GM19468 (cell line): ENCODE measurements around the gene GOLGA8N.
"Not testable (repeated sequence)": the region's sequence is repeated elsewhere in the genome, so short reads cannot be mapped to it uniquely, and the experiment has no call there.

ENCODE experiments used
- ATAC-seq: cut with Tn5 transposase; IDR thresholded peaks from one replicate; pipeline ENCODE4 v1.9.1; 2021; ENCODE audit warnings: mild to moderate bottlenecking, moderate library complexity, moderate number of reproducible peaks; ENCODE audit not compliant: unreplicated experiment; ENCODE audit errors: extremely low read depth

GOLGA8N gene

DNA sequence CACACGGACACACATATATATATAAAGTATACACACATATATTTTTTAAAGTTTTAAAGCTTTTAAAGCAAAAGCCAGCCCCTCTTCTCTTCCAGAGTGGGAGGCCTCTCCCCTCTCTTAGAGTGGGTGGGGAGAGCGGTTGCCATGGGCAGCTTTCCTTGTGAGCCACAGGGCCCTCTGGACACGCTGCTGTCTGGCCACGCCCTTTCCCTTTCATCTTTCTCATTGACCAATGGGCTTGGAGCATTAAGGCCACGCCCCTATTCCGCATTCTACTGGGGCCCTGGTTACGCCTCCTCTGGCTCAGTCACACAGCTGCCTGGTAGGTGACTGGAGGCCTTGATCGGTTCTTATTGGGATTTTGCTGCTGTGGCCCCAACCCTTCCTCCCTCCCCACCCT is at the start of gene GOLGA8N:
Gene GOLGA8N (plus strand): TSS at position 306 of the 400 bp plus-strand sequence.
- not testable (repeated sequence) for ATAC-seq

DNA sequence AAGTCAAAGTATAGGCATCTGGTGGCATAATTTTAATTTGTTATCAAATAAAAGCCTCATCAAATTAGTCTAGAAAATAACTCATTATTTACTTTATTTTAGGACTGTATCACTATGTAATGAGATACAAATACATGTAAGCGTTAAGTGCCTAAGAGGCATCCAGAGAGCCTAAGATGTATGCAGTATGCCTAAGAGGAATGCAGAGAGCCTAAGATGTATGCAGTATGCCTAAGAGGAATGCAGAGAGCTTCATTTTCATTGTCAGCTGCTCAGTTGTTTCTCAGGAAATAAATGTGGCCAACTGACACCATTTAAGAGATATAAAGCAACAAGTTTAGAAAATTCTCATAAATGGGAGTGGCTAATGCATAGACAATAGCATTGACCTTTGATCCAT is 49.8 kb upstream of the GOLGA8N start:
- not testable (repeated sequence) for ATAC-seq

DNA sequence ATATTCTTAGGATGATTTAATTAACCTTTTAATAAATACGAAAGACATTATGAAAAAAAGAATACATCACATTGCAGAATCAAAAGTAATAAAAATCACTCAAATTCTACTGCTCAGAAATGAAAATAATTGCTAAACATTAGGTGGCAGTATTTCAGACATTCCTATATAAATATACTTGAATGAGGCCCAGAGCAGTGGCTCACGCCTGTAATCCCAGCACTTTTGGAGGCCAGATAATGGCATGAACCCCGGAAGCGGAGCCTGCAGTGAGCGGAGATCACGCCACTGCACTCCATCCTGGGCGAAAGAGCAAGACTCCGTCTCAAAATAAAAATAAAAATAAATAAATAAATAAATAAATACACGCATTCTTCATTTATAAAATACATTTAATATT is 48.1 kb upstream of the GOLGA8N start:
- ATAC-seq: not testable (repeated sequence)

DNA sequence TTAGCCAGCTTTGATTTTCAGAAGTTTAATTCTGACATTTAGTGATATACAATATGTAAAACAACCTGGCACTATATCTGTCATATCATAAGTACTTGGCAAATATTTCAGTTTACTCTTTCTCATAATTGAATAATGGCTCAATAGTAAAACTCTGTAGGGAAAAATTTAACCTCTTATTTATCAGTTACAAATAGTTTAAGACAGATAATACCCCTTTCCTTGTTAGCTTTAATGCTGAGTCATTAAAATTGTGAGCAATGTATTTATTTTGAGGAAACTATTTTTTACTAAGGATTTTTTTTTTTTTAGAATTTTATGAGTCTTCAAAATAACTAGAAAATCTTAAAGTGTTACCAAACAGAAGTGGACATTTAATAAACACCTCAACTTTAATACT is 38.7 kb upstream of the GOLGA8N start:
- not testable (repeated sequence) for ATAC-seq

DNA sequence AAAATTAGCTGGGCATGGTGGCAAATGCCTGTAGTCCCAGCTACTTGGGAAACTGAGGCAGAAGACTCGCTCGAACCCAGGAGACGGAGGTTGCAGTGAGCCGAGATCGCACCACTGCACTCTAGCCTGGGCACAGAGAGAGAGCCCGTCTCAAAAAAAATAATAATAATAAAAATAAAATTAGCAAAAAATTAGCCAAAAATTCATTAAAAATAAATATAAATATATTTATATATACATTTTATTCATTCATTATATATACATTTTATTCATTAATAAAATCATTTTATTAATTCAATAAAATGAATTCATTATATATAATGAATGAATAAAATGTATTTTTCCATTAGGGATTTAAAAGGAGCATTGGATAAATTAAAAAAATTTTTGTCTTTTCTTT is 31.1 kb upstream of the GOLGA8N start:
- ATAC-seq: not testable (repeated sequence)

DNA sequence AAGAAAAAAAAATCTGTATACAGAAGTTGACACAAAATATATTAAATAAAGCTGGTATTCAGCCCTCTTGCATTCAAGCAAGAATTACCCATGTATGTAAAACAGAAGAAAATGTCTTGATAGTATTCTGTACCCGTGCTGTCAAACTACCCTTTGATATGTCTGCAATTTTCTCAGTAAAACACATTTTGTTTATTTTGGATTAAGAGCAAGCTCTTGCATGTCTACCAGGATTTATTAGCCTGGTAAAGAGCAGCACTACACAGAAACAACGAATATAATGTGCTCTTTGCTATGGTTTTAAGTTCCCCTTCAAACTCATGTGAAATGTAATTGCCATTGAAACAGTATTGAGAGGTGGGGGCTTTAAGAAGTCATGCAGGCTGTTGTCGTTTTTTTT is 24.3 kb upstream of the GOLGA8N start:
- ATAC-seq: not testable (repeated sequence)

DNA sequence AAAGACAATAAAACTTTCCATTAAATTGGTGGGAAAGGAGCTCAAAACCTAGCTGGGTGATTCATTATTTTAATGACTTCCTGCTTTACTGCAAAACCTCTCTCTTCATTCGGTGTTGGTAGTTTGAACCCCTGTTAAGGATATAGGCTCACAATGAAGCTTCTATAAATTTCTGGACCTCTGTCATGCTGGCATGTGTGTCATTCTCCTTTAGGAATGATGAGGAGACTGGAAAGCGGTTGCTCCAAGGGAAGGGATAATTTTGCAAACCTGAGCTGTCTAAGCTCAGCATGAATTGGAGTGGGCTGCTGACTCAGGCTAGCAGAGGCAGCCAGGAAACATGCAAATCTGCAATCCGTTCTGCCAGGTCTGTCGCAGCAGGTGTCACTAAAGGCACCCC is 14.8 kb upstream of the GOLGA8N start:
- not testable (repeated sequence) for ATAC-seq

DNA sequence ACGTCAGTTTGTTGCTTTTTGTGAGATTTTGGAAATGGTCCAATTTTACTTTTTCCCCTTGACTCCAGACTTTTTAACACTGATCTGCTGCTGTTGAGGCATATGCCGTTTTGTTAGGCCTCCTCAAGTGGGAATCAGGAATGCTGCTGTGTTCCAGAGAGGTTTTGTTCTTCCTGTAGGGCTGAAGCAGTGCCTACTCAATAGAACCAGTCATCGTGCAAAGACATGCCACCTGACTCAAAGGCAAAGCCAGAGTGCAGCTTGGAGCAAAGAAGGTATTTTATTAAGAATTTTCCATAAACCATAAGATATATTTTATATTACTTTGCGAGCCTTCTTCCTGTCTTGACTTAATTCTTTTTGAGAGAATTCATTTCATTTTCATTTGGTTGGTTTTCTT is 7.4 kb upstream of the GOLGA8N start:
- not testable (repeated sequence) for ATAC-seq

DNA sequence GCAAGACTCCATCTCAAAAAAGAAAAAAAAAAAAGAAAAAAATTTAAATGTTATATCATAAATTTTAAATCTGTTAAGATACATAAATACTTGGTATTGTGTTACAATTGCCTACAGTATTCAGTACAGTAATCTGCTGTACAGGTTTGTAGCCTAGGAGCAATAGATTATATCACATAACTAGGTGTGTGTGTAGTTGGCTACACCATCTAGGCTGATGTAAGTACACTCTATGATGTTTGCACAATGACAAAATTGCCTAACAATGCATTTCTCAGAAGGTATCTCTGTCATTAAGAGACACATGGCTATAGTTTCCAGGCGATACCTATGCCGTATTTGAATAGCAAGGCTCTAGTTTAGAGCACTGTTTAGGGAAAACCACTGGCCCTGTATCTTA is 16.3 kb downstream of the GOLGA8N start:
- not testable (repeated sequence) for ATAC-seq

DNA sequence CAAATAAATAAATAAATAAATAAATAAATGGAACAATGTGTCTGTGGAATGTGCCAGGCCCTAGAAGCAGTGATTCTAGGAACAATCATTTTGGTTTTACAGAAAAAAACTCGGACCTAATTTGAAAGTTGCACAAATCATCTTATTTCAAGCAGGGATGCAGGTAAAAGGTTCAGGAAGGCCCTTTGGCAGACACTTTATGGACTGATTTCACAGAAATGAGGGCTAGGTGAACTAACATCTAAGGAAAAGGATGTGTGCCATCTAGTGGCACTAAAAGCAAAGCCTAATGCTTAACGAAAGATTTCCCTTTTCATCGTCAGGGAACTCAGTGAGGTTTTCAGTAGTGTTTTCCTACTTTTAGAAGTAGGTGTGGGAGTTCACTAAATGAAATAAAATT is 17.5 kb downstream of the GOLGA8N start:
- ATAC-seq: not testable (repeated sequence)

DNA sequence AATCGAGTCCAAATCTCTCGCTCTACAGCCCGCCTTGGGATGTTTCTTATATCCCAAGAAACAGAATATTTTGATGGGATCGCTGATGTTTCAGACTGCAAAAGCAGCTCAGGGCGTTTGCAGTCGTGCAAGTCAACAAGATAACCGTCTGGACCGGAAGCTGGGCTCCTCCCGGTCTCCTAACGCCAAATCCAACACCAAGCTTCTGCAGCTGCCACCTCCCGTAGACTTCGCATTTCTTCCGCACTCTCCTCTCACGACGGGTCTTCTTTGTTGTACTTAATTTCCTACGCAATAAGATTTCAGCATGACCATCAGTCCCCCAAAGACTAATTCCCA is 21.4 kb downstream of the GOLGA8N start:
- not testable (repeated sequence) for ATAC-seq

DNA sequence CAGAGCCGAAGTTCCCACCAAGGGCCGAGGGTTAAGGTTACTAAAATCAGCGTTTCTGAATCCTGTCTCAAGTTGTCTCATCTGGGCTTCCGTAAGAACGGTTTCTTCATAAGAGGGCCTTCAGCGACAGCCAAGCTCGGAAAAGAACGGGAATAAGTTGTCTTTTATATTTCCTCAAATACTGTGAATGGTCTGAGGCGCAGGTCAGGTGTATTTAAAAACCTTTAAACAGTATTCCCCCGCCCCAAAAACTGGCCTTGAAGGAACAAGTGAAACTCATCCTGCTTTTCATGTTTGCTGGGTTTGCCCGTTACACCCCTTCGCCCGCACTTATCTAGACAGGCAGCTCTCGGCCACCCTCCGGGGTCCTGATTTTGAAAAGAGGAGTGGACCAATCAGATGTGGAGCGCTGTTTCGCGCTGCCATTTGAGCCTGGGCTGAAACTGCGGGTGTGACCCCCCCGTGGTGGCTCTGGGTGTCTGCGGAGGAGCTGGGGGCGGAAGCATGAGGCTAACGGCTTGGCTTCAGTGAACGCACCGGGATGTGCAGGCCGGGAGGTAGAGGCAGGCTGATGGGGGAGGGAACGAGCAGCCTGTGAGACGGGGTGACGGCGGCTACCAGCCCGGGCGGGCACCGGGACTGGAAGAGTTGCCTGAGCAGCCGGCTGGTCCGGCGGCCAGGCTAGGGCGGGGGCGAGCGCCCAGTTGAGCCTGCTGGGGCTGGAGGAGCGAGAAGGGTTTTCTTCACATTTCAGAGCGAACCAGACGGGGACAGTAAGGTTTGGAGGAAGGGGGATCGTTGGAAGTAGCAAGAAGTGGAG is 22.0 kb downstream of the GOLGA8N start, which contains the start of gene ARHGAP11A:
Gene ARHGAP11A (plus strand): TSS at position 454 of the 820 bp plus-strand sequence. CDS start 708 bp downstream, outside the sequence.
- peak; percentile 16 for ATAC-seq

DNA sequence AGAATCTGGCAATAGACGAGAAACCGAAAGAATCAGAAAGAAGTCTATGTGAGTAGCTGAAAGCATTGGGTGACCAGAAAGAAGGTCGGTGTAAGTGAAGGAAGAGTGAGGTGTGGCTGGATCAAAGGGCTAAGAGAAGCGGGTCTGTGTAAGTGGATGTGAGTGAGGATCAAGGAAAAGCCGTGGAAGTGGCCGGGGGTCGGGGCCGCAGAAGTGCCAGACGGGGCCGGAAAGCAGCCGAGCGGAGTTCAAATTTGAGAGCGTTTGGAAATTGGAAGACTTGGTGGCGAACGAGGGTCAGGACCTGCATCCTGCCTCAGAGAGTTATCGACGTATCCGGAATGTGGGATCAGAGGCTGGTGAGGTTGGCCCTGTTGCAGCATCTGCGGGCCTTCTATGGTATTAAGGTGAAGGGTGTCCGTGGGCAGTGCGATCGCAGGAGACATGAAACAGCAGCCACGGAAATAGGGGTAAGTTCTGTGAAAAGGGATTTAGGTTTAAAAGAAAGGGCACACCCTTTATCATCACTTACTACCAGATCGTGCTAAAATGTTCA is 22.7 kb downstream of the GOLGA8N start:
- not testable (repeated sequence) for ATAC-seq

DNA sequence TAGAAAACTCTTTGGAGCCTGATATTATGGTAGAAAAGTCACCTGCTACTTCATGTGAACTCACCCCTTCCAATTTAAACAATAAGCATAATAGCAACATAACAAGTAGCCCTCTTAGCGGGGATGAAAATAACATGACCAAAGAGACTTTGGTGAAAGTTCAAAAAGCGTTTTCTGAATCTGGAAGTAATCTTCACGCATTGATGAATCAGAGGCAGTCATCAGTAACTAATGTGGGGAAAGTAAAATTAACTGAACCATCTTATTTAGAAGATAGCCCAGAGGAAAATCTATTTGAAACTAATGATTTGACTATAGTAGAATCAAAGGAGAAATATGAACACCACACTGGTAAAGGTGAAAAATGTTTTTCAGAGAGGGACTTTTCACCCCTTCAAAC is 43.2 kb downstream of the GOLGA8N start:
- ATAC-seq: no peak

DNA sequence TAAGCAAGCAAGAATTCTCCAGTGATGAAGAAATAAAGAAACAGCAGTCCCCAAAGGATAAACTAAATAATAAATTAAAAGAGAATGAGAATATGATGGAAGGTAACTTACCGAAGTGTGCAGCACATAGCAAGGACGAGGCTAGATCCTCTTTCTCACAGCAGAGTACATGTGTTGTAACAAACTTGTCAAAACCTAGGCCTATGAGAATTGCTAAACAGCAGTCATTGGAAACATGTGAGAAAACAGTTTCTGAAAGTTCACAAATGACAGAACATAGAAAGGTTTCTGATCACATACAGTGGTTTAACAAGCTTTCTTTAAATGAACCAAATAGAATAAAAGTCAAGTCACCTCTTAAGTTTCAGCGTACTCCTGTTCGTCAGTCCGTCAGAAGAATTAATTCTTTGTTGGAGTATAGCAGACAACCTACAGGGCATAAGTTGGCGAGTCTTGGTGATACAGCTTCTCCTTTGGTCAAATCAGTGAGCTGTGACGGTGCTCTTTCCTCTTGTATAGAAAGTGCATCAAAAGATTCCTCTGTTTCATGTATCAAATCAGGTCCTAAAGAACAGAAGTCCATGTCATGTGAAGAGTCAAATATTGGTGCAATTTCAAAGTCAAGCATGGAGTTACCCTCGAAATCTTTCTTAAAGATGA is 43.8 kb downstream of the GOLGA8N start:
- ATAC-seq: no peak

DNA sequence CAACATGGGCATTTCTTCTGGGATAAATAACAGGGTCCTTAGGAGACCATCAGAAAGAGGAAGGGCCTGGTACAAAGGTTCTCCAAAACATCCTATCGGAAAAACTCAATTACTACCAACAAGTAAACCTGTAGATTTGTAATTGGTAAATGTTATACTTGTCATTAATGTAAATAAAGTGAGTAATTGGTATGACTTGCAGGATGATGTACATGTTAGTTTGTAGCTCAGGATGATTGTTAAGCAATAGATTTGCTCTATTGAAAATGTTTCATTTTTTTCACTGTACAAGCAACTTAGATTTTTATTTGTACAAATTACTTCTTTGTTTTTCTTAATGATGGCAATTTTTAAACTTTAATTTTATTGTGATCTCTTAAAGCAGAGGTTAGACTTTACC is 44.4 kb downstream of the GOLGA8N start:
- ATAC-seq: no peak

DNA sequence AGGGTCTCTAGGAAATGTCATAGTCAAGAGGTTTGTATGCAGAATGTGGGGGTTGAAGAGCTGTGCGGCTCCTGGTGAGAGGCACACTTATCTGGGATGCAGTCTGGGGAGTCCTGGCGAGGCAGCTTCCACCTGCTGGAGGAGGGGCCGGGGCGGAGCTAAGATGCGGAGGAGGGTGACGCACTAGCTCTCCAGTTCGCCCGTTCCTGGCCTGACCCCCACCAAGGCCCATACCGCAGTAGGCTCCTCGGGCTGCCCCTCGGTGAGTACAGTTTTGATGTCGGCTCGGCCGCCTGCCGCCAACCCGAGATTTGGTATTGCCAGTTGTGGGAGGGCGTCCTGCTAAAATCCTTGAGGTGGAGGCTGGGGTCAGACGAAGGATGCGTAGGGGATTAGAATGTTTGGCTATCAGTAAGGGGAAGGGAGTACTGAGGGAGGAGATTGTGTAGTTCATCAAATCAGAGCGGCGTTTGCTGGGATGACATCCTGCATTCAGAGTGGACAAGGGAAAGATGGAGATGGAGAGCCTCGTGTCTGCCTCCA is 48.3 kb downstream of the GOLGA8N start, which contains the start of gene SCG5:
Gene SCG5 (plus strand): TSS at position 194 of the 543 bp plus-strand sequence. CDS start 1,883 bp downstream, outside the sequence.
- no peak for ATAC-seq

DNA sequence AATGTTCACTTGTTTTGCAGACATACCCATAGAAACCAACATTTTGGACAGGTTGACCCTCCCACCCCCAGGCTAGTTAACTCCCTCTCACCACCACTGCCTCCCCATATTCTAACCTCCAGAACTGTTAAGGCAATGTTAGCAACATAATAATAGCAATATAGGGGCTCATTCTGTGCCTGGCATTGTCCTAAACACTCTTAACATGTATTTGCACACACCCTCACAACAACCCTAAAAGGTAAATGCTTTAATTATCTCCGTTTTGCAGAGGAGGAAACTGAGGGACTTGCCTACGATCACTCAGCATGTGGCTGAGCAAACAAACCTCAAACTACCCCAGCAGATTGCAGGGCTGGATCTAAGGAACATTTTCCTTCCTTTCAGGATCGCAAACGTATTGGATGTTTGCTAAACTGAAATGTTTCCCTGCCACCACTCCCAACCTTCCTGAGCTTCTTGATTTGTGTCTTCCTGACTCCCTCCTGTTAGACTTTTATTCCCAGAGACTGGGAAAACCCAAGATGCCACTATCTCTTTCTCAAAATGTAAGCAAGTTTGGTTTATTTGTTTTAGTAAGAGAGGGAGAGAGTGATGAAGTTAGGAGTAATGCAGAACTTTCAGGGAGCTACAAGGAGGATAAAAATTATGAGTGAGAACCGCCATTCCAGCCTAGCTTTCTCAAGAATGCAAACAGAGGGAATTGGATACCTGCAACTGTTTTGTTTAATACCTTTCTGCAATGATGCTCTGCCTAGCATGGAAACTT is 49.6 kb downstream of the GOLGA8N start:
- ATAC-seq: no peak

DNA sequence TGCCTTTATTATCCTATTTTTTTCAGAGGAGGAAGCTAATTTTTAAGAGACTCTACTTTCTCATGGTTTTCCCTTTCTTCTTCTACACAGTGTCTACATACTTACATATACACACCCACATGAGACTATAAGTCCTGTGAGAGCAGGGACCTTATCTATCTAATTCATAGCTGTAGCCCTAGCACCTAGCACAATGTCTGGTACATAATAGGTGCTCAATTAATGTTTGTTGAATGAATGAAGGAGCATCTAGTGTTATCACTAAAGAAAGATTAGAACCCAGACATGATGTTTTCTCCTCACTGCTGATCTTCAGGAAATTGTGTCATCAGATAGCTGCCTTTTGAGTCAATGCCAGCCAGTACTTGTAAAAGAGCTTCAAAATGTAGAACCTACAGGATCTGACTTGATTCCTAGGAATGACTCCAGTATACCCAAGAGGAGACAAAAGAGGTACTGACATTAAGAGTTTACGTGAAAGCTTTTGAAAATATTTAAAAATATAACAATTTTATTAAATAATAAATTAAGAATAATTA is 50.7 kb downstream of the GOLGA8N start:
- no peak for ATAC-seq

DNA sequence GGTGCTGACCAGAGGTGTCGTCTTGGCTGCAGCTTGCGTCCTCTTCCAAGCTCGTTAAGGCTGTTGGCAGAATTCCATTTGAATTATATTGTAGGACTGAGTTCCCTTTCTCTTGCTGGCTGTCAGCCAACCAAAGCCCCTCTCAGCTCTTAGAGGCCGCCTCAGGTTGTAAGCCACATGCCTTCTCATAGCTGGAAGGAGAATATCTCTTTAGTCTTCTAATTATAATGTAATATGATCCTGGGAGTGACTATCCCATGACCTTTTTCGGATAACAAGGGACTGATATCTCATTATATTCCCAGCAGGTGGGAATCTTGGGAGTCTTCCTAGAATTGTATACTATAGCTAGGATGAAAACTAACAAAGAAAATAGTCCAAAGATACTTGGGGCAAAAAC is 53.0 kb downstream of the GOLGA8N start:
- no peak for ATAC-seq
